GM18870 (cell line): Measurements from ENCODE around the gene ITSN1.
"Not testable (repeated sequence)": the region's sequence is repeated elsewhere in the genome, so short reads cannot be mapped to it uniquely, and the experiment has no call there.

ENCODE experiments used
- ATAC-seq: cut with Tn5 transposase; IDR thresholded peaks from one replicate; pipeline ENCODE4 v1.9.1; 2021; ENCODE audit warnings: moderate library complexity; ENCODE audit not compliant: unreplicated experiment

The ITSN1 gene

GRCh38 chr21:33856893-33857527, 214.7 kb downstream of the ITSN1 start:
- no peak for ATAC-seq

GRCh38 chr21:33857846-33858666, 215.8 kb downstream of the ITSN1 start:
- no peak for ATAC-seq

- no peak for ATAC-seq
Observed at GRCh38 chr21:33858667-33859372, 216.5 kb downstream of the ITSN1 start.

GRCh38 chr21:33859373-33860102, 217.2 kb downstream of the ITSN1 start:
- no peak for ATAC-seq

- ATAC-seq: no peak
Observed at GRCh38 chr21:33860332-33860879, 218.1 kb downstream of the ITSN1 start.

GRCh38 chr21:33861125-33861524, 218.8 kb downstream of the ITSN1 start:
- no peak for ATAC-seq

- not testable (repeated sequence) for ATAC-seq
Observed at GRCh38 chr21:33863191-33863590, 220.9 kb downstream of the ITSN1 start.

GRCh38 chr21:33864150-33864549, 221.8 kb downstream of the ITSN1 start:
- ATAC-seq: no peak

- no peak for ATAC-seq
Observed at GRCh38 chr21:33865176-33865575, 222.9 kb downstream of the ITSN1 start.

- no peak for ATAC-seq
Observed at GRCh38 chr21:33865996-33866575, 223.8 kb downstream of the ITSN1 start.

GRCh38 chr21:33866826-33867225, 224.5 kb downstream of the ITSN1 start:
- ATAC-seq: no peak

GRCh38 chr21:33867868-33868267, 225.6 kb downstream of the ITSN1 start:
- ATAC-seq: not testable (repeated sequence)

GRCh38 chr21:33869873-33870272, 227.6 kb downstream of the ITSN1 start:
- no peak for ATAC-seq

GRCh38 chr21:33870768-33871167, 228.5 kb downstream of the ITSN1 start:
- no peak for ATAC-seq

- ATAC-seq: no peak
Observed at GRCh38 chr21:33871171-33871570, 228.9 kb downstream of the ITSN1 start.

- ATAC-seq: no peak
Observed at GRCh38 chr21:33872881-33873515, 230.7 kb downstream of the ITSN1 start.

GRCh38 chr21:33874161-33874560, 231.9 kb downstream of the ITSN1 start:
- ATAC-seq: no peak

- no peak for ATAC-seq
Observed at GRCh38 chr21:33875026-33875695, 232.9 kb downstream of the ITSN1 start.

- no peak for ATAC-seq
Observed at GRCh38 chr21:33878824-33879223, 236.5 kb downstream of the ITSN1 start.
